Adrenal gland (tissue), 5 donors: ENCODE measurements around the gene RIPK3.

Experiments
- CTCF ChIP-seq, 6 experiments: fragments of 450-650 bp in 4 of 6; fragments of 200-600 bp in 2 of 6; sonication (generic) in 1 of 6; IDR thresholded peaks; 1 replicate in 5 of 6; 2 replicates in 1 of 6; pipeline versions ENCODE4 v1.5.1 to v1.8.0; 2016 to 2021; ENCODE audit warnings: antibody characterized with exemption in 6 of 6, mild to moderate bottlenecking in 2 of 6, moderate library complexity in 1 of 6
- POLR2A ChIP-seq, 2 donors: fragments of 450-650 bp; IDR thresholded peaks; one replicate each; pipeline ENCODE4 v1.6.1; 2017; ENCODE audit warnings: antibody characterized with exemption in 2 of 2, mild to moderate bottlenecking in 2 of 2, moderate library complexity in 1 of 2
- donor health status: DM: no; HTN: no; CAD: no.

- TF ChIP-seq CTCF (IDR thresholded peaks at IDR 0.05) (no peak), POLR2A (IDR thresholded peaks at IDR 0.05) (no peak)
Observed at GRCh38 chr14:24368212-24368561, 28.4 kb upstream of the RIPK3 start.
